H1 (cell line): Measurements from ENCODE around the gene CCDC197. TPM values are rescaled to one million over a fixed set of nuclear protein-coding genes. Genes with fewer than 3 reads are reported as not detected.

Experiments
- CTCF ChIA-PET: fragments of 300-600 bp; sonication (Branson Sonifier 250); formaldehyde crosslinking; loops from one replicate; lab custom pipeline; 2021; ENCODE audit not compliant: partially characterized antibody; lab: Charles Lee
- POLR2A ChIA-PET: fragments of 300-600 bp; sonication (Branson Sonifier 250); formaldehyde crosslinking; loops from one replicate; lab custom pipeline; 2021; ENCODE audit warnings: inconsistent platforms; ENCODE audit not compliant: partially characterized antibody; lab: Charles Lee
- DNase-seq, 2 experiments: peaks; one replicate each; pipeline versions ENCODE4 v3.0.0 to v3.0.0-alpha.2; 2010 to 2022; ENCODE audit warnings: low spot score in 2 of 2, low read depth in 1 of 2, mixed read lengths in 1 of 2
- FAIRE-seq: peaks from 2 replicates; lab custom pipeline; 2011; peaks lifted over from hg19 to GRCh38; lab: Jason Lieb, UNC
- H2AFZ ChIP-seq: 2 replicates; pipeline ENCODE4 v1.8.1; 2012; ENCODE audit warnings: low read length, inconsistent platforms
- H2AK5ac ChIP-seq: 2 replicates; pipeline ENCODE4 v1.6.1; 2013; ENCODE audit warnings: low read depth, low read length
- H2BK120ac ChIP-seq: replicated peaks from 2 replicates; pipeline ENCODE3; 2013; ENCODE audit warnings: low read depth, low read length, inconsistent platforms
- H2BK12ac ChIP-seq: 2 replicates; pipeline ENCODE4 v1.6.1; 2013; ENCODE audit warnings: low read depth, low read length
- H2BK15ac ChIP-seq: 2 replicates; pipeline ENCODE4 v1.6.1; 2013; ENCODE audit warnings: low read length
- H2BK20ac ChIP-seq: 2 replicates; pipeline ENCODE4 v1.6.1; 2013; ENCODE audit warnings: low read length
- H2BK5ac ChIP-seq: 2 replicates; pipeline ENCODE4 v1.6.1; 2013; ENCODE audit warnings: low read depth, low read length
- H3K14ac ChIP-seq: 2 replicates; pipeline ENCODE4 v1.6.1; 2013; ENCODE audit warnings: inconsistent platforms; ENCODE audit not compliant: insufficient read length
- H3K18ac ChIP-seq: 2 replicates; pipeline ENCODE4 v1.6.1; 2013; ENCODE audit warnings: low read length; ENCODE audit errors: extremely low read depth
- H3K23ac ChIP-seq: 2 replicates; pipeline ENCODE4 v1.6.1; 2013; ENCODE audit warnings: inconsistent platforms; ENCODE audit not compliant: insufficient read length
- H3K23me2 ChIP-seq: 2 replicates; pipeline ENCODE4 v1.6.1; 2013; ENCODE audit warnings: low read depth, low read length
- H3K27ac ChIP-seq: 2 replicates; pipeline ENCODE4 v1.6.1; 2011; ENCODE audit warnings: low read depth, low read length, inconsistent platforms
- H3K27me3 ChIP-seq, 4 experiments: replicated peaks in 1 of 4; 1 replicate in 1 of 4; 2 replicates in 3 of 4; pipeline versions ENCODE4 v1.6.1 to v1.8.1; 2011 to 2013; ENCODE audit warnings: low read length in 3 of 4, mild to moderate bottlenecking in 3 of 4, inconsistent platforms in 2 of 4, mixed read lengths in 2 of 4, moderate library complexity in 1 of 4; ENCODE audit not compliant: control insufficient read depth in 3 of 4, insufficient read depth in 3 of 4; ENCODE audit errors: extremely low read depth in 1 of 4
- H3K36me3 ChIP-seq, 4 experiments: 2 replicates each; pipeline versions ENCODE4 v1.6.1 to v1.8.1; 2011 to 2013; ENCODE audit warnings: mild to moderate bottlenecking in 4 of 4, low read length in 3 of 4, moderate library complexity in 2 of 4, control low read depth in 1 of 4, inconsistent platforms in 1 of 4; ENCODE audit not compliant: insufficient read depth in 4 of 4, control insufficient read depth in 2 of 4
- H3K4ac ChIP-seq: replicated peaks from 2 replicates; pipeline ENCODE3; 2013; ENCODE audit warnings: low read length, low read depth, mixed read lengths, inconsistent platforms; ENCODE audit not compliant: insufficient read length
- H3K4me1 ChIP-seq, 4 experiments: replicated peaks in 1 of 4; 1 replicate in 1 of 4; 2 replicates in 3 of 4; pipeline versions ENCODE4 v1.6.1 to v1.8.1; 2011 to 2013; ENCODE audit warnings: low read length in 3 of 4, inconsistent platforms in 2 of 4, mixed read lengths in 1 of 4; ENCODE audit not compliant: insufficient read depth in 4 of 4, control insufficient read depth in 3 of 4
- H3K4me2 ChIP-seq, 2 experiments: 2 replicates each; pipeline versions ENCODE4 v1.6.1 to v1.8.1; 2011 to 2013; ENCODE audit warnings: low read depth in 2 of 2, low read length in 2 of 2, control low read depth in 1 of 2, inconsistent platforms in 1 of 2, mild to moderate bottlenecking in 1 of 2; ENCODE audit not compliant: insufficient read depth in 1 of 2
- H3K4me3 ChIP-seq, 4 experiments: fragments of 200-600, 300-600 bp in 1 of 4; sonication (generic), shearing (Covaris generic), sonication (Bioruptor Twin) in 1 of 4; 2 replicates each; pipeline versions ENCODE4 v1.5.1 to v1.8.1; 2011 to 2016; ENCODE audit warnings: low read length in 4 of 4, low read depth in 3 of 4, control low read depth in 2 of 4, inconsistent platforms in 2 of 4, mild to moderate bottlenecking in 2 of 4, mixed read lengths in 1 of 4, moderate library complexity in 1 of 4; ENCODE audit not compliant: insufficient read depth in 2 of 4; ENCODE audit errors: extremely low read depth in 1 of 4
- H3K56ac ChIP-seq: replicated peaks from 2 replicates; pipeline ENCODE3; 2013; ENCODE audit warnings: low read depth, mild to moderate bottlenecking, mixed read lengths, low read length, inconsistent platforms; ENCODE audit not compliant: insufficient read length
- H3K79me1 ChIP-seq: 2 replicates; pipeline ENCODE4 v1.6.1; 2013; ENCODE audit warnings: low read depth, low read length, control low read depth
- H3K79me2 ChIP-seq, 2 experiments: 2 replicates each; pipeline versions ENCODE4 v1.6.1 to v1.8.1; 2012 to 2013; ENCODE audit warnings: low read length in 2 of 2, mild to moderate bottlenecking in 2 of 2, inconsistent platforms in 1 of 2; ENCODE audit not compliant: insufficient read depth in 2 of 2, control insufficient read depth in 1 of 2
- H3K9ac ChIP-seq, 4 experiments: replicated peaks in 1 of 4; 1 replicate in 1 of 4; 2 replicates in 3 of 4; pipeline versions ENCODE4 v1.6.1 to v1.8.1; 2011 to 2013; ENCODE audit warnings: low read depth in 3 of 4, low read length in 3 of 4, control low read depth in 2 of 4, mild to moderate bottlenecking in 2 of 4, moderate library complexity in 2 of 4, inconsistent platforms in 1 of 4; ENCODE audit errors: extremely low read depth in 1 of 4
- H3K9me3 ChIP-seq, 2 experiments: 2 replicates each; pipeline versions ENCODE4 v1.6.1 to v1.8.1; 2012 to 2013; ENCODE audit warnings: mild to moderate bottlenecking in 2 of 2, moderate library complexity in 2 of 2, control low read depth in 1 of 2, inconsistent platforms in 1 of 2, low read depth in 1 of 2, low read length in 1 of 2, mixed read lengths in 1 of 2; ENCODE audit not compliant: insufficient read depth in 2 of 2
- H4K20me1 ChIP-seq, 2 experiments: replicated peaks in 1 of 2; 2 replicates each; pipeline versions ENCODE3 to v1.8.1; 2011 to 2013; ENCODE audit warnings: inconsistent platforms in 2 of 2, low read length in 2 of 2, mild to moderate bottlenecking in 1 of 2; ENCODE audit not compliant: insufficient read depth in 2 of 2, control insufficient read depth in 1 of 2
- H4K5ac ChIP-seq: 2 replicates; pipeline ENCODE4 v1.6.1; 2013; ENCODE audit warnings: low read length, low read depth, mixed read lengths, inconsistent platforms; ENCODE audit not compliant: insufficient read length
- H4K8ac ChIP-seq: 2 replicates; pipeline ENCODE4 v1.8.0; 2013; ENCODE audit warnings: mild to moderate bottlenecking, moderate library complexity, low read length, inconsistent platforms; ENCODE audit not compliant: insufficient read depth; ENCODE audit errors: extremely low read depth
- H4K91ac ChIP-seq: replicated peaks from 2 replicates; pipeline ENCODE3; 2013; ENCODE audit warnings: low read length, mixed read lengths, inconsistent platforms; ENCODE audit not compliant: insufficient read length
- CBX5 ChIP-seq: fragments of 300-800, 300-1000 bp; sonication (generic); IDR thresholded peaks from 2 replicates; pipeline ENCODE4 v1.7.1; 2016; ENCODE audit warnings: antibody characterized with exemption, low read length, low read depth
- CEBPB ChIP-seq: IDR thresholded peaks from 2 replicates; pipeline ENCODE4 v1.6.1; 2012; ENCODE audit warnings: low read depth, low read length
- CTCF ChIP-seq, 3 experiments: IDR thresholded peaks; 1 replicate in 2 of 3; 2 replicates in 1 of 3; pipeline versions ENCODE4 v1.5.1 to v1.6.1; 2011; ENCODE audit warnings: low read length in 3 of 3, mild to moderate bottlenecking in 3 of 3, inconsistent platforms in 2 of 3, low read depth in 1 of 3, moderate library complexity in 1 of 3; ENCODE audit not compliant: insufficient read depth in 1 of 3; ENCODE audit errors: control extremely low read depth in 1 of 3
- EZH2 ChIP-seq: fragments of 200-600 bp; sonication (generic); IDR thresholded peaks from 2 replicates; pipeline ENCODE4 v1.7.1; 2012; ENCODE audit warnings: low read depth, mild to moderate bottlenecking, moderate library complexity, low read length, inconsistent platforms; ENCODE audit not compliant: severe bottlenecking
- HDAC6 ChIP-seq: IDR thresholded peaks from one replicate; pipeline ENCODE4 v1.7.1; 2012; ENCODE audit warnings: low read depth, mild to moderate bottlenecking, inconsistent platforms, low read length, moderate library complexity
- POLR2A ChIP-seq, 2 experiments: IDR thresholded peaks; 1 replicate in 1 of 2; 2 replicates in 1 of 2; pipeline ENCODE4 v1.6.1; 2011; ENCODE audit warnings: low read depth in 2 of 2, low read length in 2 of 2, mild to moderate bottlenecking in 2 of 2; ENCODE audit errors: control extremely low read depth in 1 of 2
- POLR2AphosphoS5 ChIP-seq: IDR thresholded peaks from 2 replicates; pipeline ENCODE4 v1.6.1; 2011; ENCODE audit warnings: low read depth, low read length
- SIN3A ChIP-seq, 2 experiments: IDR thresholded peaks in 1 of 2; conservative IDR thresholded peaks in 1 of 2; 2 replicates each; pipeline ENCODE4 v1.6.1; 2011 to 2012; ENCODE audit warnings: low read length in 2 of 2, improper control_type of control experiment in 1 of 2, low read depth in 1 of 2, mild to moderate bottlenecking in 1 of 2
- SIRT6 ChIP-seq: IDR thresholded peaks from one replicate; pipeline ENCODE4 v1.7.1; 2012; ENCODE audit warnings: low read length, inconsistent platforms
- TAF1 ChIP-seq: IDR thresholded peaks from 2 replicates; pipeline ENCODE4 v1.6.1; 2011; ENCODE audit warnings: mild to moderate bottlenecking, low read depth, low read length
- TAF7 ChIP-seq: optimal IDR thresholded peaks from 2 replicates; pipeline ENCODE3; 2011; ENCODE audit warnings: low read depth, mild to moderate bottlenecking, inconsistent platforms, low read length, moderate library complexity, borderline replicate concordance
- YY1 ChIP-seq: IDR thresholded peaks from 2 replicates; pipeline ENCODE4 v1.6.1; 2011; ENCODE audit warnings: low read depth, mild to moderate bottlenecking, low read length
- WGBS, 2 experiments: shearing (Covaris generic) in 1 of 2; methylation state at CpG; one replicate each; pipeline versions ENCODE4 v1.1.6 to v1.1.7; 2013 to 2015; ENCODE audit warnings: low lambda C conversion rate in 2 of 2, mixed read lengths in 2 of 2, inconsistent platforms in 1 of 2, low coverage in 1 of 2, missing lambda C conversion rate in 1 of 2; ENCODE audit not compliant: insufficient replicate concordance in 2 of 2, insufficient coverage in 1 of 2, insufficient read length in 1 of 2; ENCODE audit errors: extremely low coverage in 1 of 2, missing lambda C conversion rate in 1 of 2; 5-methylcytosine and 5-hydroxymethylcytosine counted together
- polyA plus RNA-seq, 7 experiments: library from polyadenylated mRNA; depleted of rRNA in 3 of 7; stranded (reverse) in 5 of 7; unstranded in 2 of 7; fragments of >200 nt in 5 of 7; fragments of 200-250 nt in 2 of 7; gene quantifications; 1 replicate in 5 of 7; 2 replicates in 1 of 7; 4 replicates in 1 of 7; pipeline versions ENCODE4 v1.2.1 to v1.2.3, GENCODE V29; 2011 to 2013; ENCODE audit warnings: missing spikeins in 2 of 7, mixed read lengths in 2 of 7
- total RNA-seq: library from RNA; stranded (reverse); fragmentation: NEBNext Ultra II Directional; extraction: Animal tissue kit (Norgen Biotek cat#: 25700); gene quantifications from 2 replicates; pipeline ENCODE4 v1.2.1, GENCODE V29; 2021

CCDC197 gene
- total and polyA plus RNA-seq, 2 of the 8 experiments (the other 6 are each of a cell fraction or from before 2014, with no cell fraction given): not detected

GRCh38 chr14:94031883-94032279, 34.8 kb downstream of the CCDC197 start:
- Histone ChIP-seq H3K56ac (no peak overlapping the region), H3K9ac (no peak overlapping the region), H3K4me1 (peaks cover 2 to 9% (median 5%) of the 10 kb centered on the region in 4 experiments; a peak in 4 of 7 replicates), H4K20me1 (peaks cover 2% of the 10 kb centered on the region in 2 experiments), H2AFZ (no peak overlapping the region), H3K4ac (no peak overlapping the region), H3K23ac (no peak overlapping the region), H3K27ac (no peak overlapping the region), H3K79me1 (peaks cover 3% of the 10 kb centered on the region), H3K4me3 (no peak overlapping the region), H2BK15ac (no peak overlapping the region), H2AK5ac (no peak overlapping the region), H3K27me3 (peaks cover 0 to 3% (median 3%) of the 10 kb centered on the region in 4 experiments; a peak in 1 of 7 replicates), H3K36me3 (no peaks in the 10 kb centered on the region), H2BK5ac (no peak overlapping the region), H2BK20ac (no peak overlapping the region), H4K8ac (no peak overlapping the region), H3K14ac (no peak overlapping the region), H2BK120ac (no peak overlapping the region), H4K91ac (no peak overlapping the region), H3K9me3 (no peaks in the 10 kb centered on the region), H3K23me2 (peaks cover 3% of the 10 kb centered on the region; the same call in 1 of the 2 replicates), H3K18ac (no peak overlapping the region), H2BK12ac (no peak overlapping the region), H3K79me2 (no peaks in the 10 kb centered on the region), H3K4me2 (no peak overlapping the region), H4K5ac (no peak overlapping the region)
- DNase-seq (no peak), FAIRE-seq (no peak)
- ChIA-PET POLR2A (no interaction called here), CTCF (interaction anchor here (0.5 to 1.2 kb wide), 2 partner anchors 13 to 27 kb away, joined by 3 read pairs; no protein-coding TSS in a partner anchor)
- WGBS, 2 experiments: 85% methylated on average over 7 of the region's 7 CpGs; no CpG with 5 or more reads in 1 of the 2 experiments
- no peak for TF ChIP-seq TAF1
- no peak for TF ChIP-seq POLR2AphosphoS5
- no peak for TF ChIP-seq TAF7
- TF ChIP-seq CBX5: no peak
- no peak for TF ChIP-seq HDAC6
- TF ChIP-seq CEBPB: no peak
- no peak for TF ChIP-seq POLR2A (IDR thresholded peaks at IDR 0.05; ENCODE audit: control extremely low read depth in 1 of 2, low read depth in 2 of 2, low read length in 2 of 2)
- no peak for TF ChIP-seq CTCF (IDR thresholded peaks at IDR 0.05; ENCODE audit: control extremely low read depth in 1 of 3, insufficient read depth in 1 of 3, low read depth in 1 of 3, low read length in 3 of 3)
- TF ChIP-seq SIRT6: no peak
- no peak for TF ChIP-seq EZH2
- no peak for TF ChIP-seq YY1
- TF ChIP-seq SIN3A (conservative IDR thresholded peaks at IDR 0.05 in 1 of 2, IDR thresholded peaks at IDR 0.05 in 1 of 2; ENCODE audit: low read depth in 1 of 2, low read length in 2 of 2): no peak
